ENCODE measurements around the gene RPS6KB2.

- TF ChIP-seq CTCF (conservative IDR thresholded peaks at IDR 0.05 in 1 of 2, IDR thresholded peaks at IDR 0.05 in 1 of 2; ENCODE audit: extremely low read depth in 1 of 2, insufficient read depth in 1 of 2, low read depth in 1 of 2, low read length in 2 of 2) (no peak), EZH2 (IDR thresholded peaks at IDR 0.05; ENCODE audit: borderline replicate concordance, low read length) (no peak)
Observed at GRCh38 chr11:67404515-67405195, 23.6 kb upstream of the RPS6KB2 start.

Data from mammary epithelial cell (primary cell).